ENCODE data around the gene NDP. TPM values are rescaled to one million over a fixed set of nuclear protein-coding genes. Genes with fewer than 3 reads are reported as not detected.

The NDP gene
- total RNA-seq, 1 experiment from 2014 or later: 0.28 TPM

- ATAC-seq (no peak), DNase-seq (ENCODE audit: low spot score) (no peak)
- TF ChIP-seq ZNF416 (CRISPR knock-in tag; IDR thresholded peaks at IDR 0.05) (no peak), GRHL2 (CRISPR knock-in tag; IDR thresholded peaks at IDR 0.05; ENCODE audit: insufficient replicate concordance, severe bottlenecking) (no peak), TP53 (CRISPR knock-in tag; IDR thresholded peaks at IDR 0.05) (no peak), CREB1 (CRISPR knock-in tag; IDR thresholded peaks at IDR 0.05) (no peak), NFE2L1 (CRISPR knock-in tag; IDR thresholded peaks at IDR 0.05) (no peak), IRF1 (CRISPR knock-in tag; IDR thresholded peaks at IDR 0.05) (no peak), PREB (CRISPR knock-in tag; IDR thresholded peaks at IDR 0.05; ENCODE audit: borderline replicate concordance) (no peak), USF1 (CRISPR knock-in tag; IDR thresholded peaks at IDR 0.05) (no peak), ZNF532 (CRISPR knock-in tag; IDR thresholded peaks at IDR 0.05; ENCODE audit: borderline replicate concordance) (no peak), NR3C1 (CRISPR knock-in tag; conservative IDR thresholded peaks at IDR 0.05; ENCODE audit: low read depth) (no peak), ZNF232 (CRISPR knock-in tag; IDR thresholded peaks at IDR 0.05) (no peak), SMAD3 (CRISPR knock-in tag; IDR thresholded peaks at IDR 0.05; ENCODE audit: borderline replicate concordance) (no peak)
- TF ChIP-seq, protein P1, sequence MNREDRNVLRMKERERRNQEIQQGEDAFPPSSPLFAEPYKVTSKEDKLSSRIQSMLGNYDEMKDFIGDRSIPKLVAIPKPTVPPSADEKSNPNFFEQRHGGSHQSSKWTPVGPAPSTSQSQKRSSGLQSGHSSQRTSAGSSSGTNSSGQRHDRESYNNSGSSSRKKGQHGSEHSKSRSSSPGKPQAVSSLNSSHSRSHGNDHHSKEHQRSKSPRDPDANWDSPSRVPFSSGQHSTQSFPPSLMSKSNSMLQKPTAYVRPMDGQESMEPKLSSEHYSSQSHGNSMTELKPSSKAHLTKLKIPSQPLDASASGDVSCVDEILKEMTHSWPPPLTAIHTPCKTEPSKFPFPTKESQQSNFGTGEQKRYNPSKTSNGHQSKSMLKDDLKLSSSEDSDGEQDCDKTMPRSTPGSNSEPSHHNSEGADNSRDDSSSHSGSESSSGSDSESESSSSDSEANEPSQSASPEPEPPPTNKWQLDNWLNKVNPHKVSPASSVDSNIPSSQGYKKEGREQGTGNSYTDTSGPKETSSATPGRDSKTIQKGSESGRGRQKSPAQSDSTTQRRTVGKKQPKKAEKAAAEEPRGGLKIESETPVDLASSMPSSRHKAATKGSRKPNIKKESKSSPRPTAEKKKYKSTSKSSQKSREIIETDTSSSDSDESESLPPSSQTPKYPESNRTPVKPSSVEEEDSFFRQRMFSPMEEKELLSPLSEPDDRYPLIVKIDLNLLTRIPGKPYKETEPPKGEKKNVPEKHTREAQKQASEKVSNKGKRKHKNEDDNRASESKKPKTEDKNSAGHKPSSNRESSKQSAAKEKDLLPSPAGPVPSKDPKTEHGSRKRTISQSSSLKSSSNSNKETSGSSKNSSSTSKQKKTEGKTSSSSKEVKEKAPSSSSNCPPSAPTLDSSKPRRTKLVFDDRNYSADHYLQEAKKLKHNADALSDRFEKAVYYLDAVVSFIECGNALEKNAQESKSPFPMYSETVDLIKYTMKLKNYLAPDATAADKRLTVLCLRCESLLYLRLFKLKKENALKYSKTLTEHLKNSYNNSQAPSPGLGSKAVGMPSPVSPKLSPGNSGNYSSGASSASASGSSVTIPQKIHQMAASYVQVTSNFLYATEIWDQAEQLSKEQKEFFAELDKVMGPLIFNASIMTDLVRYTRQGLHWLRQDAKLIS (CRISPR knock-in tag; IDR thresholded peaks at IDR 0.05; ENCODE audit: borderline replicate concordance): no peak
- TF ChIP-seq, protein P2, sequence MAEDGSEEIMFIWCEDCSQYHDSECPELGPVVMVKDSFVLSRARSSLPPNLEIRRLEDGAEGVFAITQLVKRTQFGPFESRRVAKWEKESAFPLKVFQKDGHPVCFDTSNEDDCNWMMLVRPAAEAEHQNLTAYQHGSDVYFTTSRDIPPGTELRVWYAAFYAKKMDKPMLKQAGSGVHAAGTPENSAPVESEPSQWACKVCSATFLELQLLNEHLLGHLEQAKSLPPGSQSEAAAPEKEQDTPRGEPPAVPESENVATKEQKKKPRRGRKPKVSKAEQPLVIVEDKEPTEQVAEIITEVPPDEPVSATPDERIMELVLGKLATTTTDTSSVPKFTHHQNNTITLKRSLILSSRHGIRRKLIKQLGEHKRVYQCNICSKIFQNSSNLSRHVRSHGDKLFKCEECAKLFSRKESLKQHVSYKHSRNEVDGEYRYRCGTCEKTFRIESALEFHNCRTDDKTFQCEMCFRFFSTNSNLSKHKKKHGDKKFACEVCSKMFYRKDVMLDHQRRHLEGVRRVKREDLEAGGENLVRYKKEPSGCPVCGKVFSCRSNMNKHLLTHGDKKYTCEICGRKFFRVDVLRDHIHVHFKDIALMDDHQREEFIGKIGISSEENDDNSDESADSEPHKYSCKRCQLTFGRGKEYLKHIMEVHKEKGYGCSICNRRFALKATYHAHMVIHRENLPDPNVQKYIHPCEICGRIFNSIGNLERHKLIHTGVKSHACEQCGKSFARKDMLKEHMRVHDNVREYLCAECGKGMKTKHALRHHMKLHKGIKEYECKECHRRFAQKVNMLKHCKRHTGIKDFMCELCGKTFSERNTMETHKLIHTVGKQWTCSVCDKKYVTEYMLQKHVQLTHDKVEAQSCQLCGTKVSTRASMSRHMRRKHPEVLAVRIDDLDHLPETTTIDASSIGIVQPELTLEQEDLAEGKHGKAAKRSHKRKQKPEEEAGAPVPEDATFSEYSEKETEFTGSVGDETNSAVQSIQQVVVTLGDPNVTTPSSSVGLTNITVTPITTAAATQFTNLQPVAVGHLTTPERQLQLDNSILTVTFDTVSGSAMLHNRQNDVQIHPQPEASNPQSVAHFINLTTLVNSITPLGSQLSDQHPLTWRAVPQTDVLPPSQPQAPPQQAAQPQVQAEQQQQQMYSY (CRISPR knock-in tag; IDR thresholded peaks at IDR 0.05): no peak
- TF ChIP-seq, protein P3, sequence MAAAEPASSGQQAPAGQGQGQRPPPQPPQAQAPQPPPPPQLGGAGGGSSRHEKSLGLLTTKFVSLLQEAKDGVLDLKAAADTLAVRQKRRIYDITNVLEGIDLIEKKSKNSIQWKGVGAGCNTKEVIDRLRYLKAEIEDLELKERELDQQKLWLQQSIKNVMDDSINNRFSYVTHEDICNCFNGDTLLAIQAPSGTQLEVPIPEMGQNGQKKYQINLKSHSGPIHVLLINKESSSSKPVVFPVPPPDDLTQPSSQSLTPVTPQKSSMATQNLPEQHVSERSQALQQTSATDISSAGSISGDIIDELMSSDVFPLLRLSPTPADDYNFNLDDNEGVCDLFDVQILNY (CRISPR knock-in tag; IDR thresholded peaks at IDR 0.05): no peak
- TF ChIP-seq, protein P4, sequence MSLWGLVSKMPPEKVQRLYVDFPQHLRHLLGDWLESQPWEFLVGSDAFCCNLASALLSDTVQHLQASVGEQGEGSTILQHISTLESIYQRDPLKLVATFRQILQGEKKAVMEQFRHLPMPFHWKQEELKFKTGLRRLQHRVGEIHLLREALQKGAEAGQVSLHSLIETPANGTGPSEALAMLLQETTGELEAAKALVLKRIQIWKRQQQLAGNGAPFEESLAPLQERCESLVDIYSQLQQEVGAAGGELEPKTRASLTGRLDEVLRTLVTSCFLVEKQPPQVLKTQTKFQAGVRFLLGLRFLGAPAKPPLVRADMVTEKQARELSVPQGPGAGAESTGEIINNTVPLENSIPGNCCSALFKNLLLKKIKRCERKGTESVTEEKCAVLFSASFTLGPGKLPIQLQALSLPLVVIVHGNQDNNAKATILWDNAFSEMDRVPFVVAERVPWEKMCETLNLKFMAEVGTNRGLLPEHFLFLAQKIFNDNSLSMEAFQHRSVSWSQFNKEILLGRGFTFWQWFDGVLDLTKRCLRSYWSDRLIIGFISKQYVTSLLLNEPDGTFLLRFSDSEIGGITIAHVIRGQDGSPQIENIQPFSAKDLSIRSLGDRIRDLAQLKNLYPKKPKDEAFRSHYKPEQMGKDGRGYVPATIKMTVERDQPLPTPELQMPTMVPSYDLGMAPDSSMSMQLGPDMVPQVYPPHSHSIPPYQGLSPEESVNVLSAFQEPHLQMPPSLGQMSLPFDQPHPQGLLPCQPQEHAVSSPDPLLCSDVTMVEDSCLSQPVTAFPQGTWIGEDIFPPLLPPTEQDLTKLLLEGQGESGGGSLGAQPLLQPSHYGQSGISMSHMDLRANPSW (CRISPR knock-in tag; conservative IDR thresholded peaks at IDR 0.05; ENCODE audit: low read depth): no peak
- Mint-ChIP-seq H3K27me3 (ENCODE audit: low read depth) (peaks cover 6% of the 10 kb centered on the region; the same call in 1 of the 2 replicates), H3K4me1 (peaks cover 21% of the 10 kb centered on the region), H3K9me3 (no peaks in the 10 kb centered on the region), H3K36me3 (no peaks in the 10 kb centered on the region), H3K4me3 (no peak overlapping the region), H3K27ac (no peak overlapping the region)
- CTCF ChIA-PET: interaction anchor here (0.7 kb wide), 1 partner anchor 10 kb away, joined by 3 read pairs; no protein-coding TSS in a partner anchor
- POLR2A ChIA-PET: no interaction called here
These were observed 4.8 kb downstream of the NDP start for GRCh38 chrX:43968359-43968781.

All from WTC11 (cell line).